ENCODE results near the gene LTA4H. TPM values are rescaled to one million over a fixed set of nuclear protein-coding genes. Genes with fewer than 3 reads are reported as not detected.
A peak's percentile ranks its signal among the peaks of the same experiment; 100 is the strongest.

LTA4H gene
- total and polyA plus RNA-seq, 4 donors: 45.5 to 66.8 (median 54.4) TPM

DNA sequence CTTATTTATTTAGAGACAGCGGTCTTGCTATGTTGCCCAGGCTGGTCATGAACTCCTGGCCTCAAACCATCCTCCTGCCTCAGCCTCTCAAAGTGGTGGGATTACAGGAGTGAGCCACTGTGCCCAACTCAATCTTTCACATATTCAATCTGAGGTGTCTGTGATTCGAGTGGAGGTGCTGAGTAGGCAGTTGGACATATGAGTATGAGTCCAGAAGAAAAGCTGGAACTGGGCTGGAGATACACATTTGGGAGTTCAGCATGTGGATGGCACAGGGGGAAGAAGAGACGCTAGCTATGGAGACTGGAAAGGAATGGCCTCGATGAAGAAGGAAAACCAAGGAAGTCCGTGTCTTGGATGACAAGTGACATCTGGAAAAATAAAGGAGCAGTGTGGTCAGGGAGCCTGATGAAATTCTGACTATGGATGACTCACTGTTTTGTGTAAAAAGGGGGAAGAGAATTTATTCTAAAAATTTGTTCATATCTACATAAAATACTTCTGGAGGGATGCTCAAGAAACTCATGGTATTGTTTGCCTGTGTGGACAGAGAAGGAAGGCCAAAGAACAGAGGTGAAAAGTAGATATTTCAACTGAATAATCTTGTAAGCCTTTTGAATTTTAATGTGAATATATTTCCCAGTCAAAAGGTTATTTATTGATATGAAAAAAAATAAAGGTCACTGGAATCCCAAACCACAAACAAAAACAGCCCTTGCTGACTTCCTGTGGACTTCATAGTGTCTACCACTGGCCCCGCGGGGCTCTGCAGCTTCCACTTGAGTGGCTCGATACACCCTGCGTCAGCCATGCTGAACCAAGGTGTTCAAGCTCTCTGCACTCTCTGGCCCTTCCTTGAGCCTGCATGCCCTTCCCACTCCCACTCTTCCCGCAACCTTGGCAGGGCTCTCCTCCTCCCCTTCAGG, 8.9 kb upstream of the LTA4H start:
- no peaks in the 10 kb centered on the region for H3K4me1 ChIP-seq (ENCODE audit: control insufficient read depth in 1 of 2, insufficient read depth in 2 of 2, low read length in 2 of 2)
- no peak for ATAC-seq (ENCODE audit: low FRiP score)
- intact Hi-C loops (cut with DNase I): no loop called here
- no peaks in the 10 kb centered on the region for H3K9me3 ChIP-seq (ENCODE audit: control insufficient read depth, low read length)
- H3K4me3 ChIP-seq (ENCODE audit: low read length in 2 of 2): no peak overlapping the region
- no peaks in the 10 kb centered on the region for H3K36me3 ChIP-seq (ENCODE audit: control insufficient read depth in 1 of 2, insufficient read depth in 2 of 2, low read length in 1 of 2)
- no peaks in the 10 kb centered on the region for H3K27me3 ChIP-seq (ENCODE audit: control insufficient read depth in 1 of 2, insufficient read depth in 2 of 2, low read length in 1 of 2)
- 70 to 78% methylated on average over 10 of the region's 10 CpGs for WGBS, 2 donors
- DNase-seq: no peak
- no peak overlapping the region for H3K27ac ChIP-seq (ENCODE audit: low read depth in 1 of 2, low read length in 2 of 2)

DNA sequence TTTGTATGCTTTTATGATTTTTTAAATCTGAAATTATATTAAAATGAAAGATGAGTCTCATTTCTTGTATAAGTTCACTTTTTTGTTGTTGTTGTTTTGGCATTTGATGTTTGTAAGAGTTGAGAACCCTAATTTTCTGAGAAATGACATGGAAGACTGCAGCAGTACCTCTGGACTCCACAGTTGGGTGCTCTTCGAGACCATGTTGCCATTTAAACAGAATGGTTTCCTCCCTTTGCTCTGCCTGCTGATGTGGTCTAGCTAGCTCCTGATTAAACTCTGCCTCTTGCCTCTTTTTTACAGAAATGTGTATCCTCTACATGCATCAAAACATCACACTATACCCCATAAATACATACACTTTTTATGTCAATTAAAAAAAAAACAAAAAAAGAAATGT, 5.8 kb upstream of the LTA4H start:
- Histone ChIP-seq H3K27me3 (ENCODE audit: control insufficient read depth in 1 of 2, insufficient read depth in 2 of 2, low read length in 1 of 2) (no peaks in the 10 kb centered on the region), H3K4me3 (ENCODE audit: low read length in 2 of 2) (no peak overlapping the region), H3K27ac (ENCODE audit: low read depth in 1 of 2, low read length in 2 of 2) (no peak overlapping the region), H3K9me3 (ENCODE audit: control insufficient read depth, low read length) (no peaks in the 10 kb centered on the region), H3K4me1 (ENCODE audit: control insufficient read depth in 1 of 2, insufficient read depth in 2 of 2, low read length in 2 of 2) (no peaks in the 10 kb centered on the region), H3K36me3 (ENCODE audit: control insufficient read depth in 1 of 2, insufficient read depth in 2 of 2, low read length in 1 of 2) (no peaks in the 10 kb centered on the region)
- DNase-seq (no peak), ATAC-seq (ENCODE audit: low FRiP score) (no peak)
- 86 to 96% methylated on average over 1 of the region's 1 CpG for whole genome bisulfite sequencing, 2 donors
- intact Hi-C loops (cut with DNase I): no loop called here

DNA sequence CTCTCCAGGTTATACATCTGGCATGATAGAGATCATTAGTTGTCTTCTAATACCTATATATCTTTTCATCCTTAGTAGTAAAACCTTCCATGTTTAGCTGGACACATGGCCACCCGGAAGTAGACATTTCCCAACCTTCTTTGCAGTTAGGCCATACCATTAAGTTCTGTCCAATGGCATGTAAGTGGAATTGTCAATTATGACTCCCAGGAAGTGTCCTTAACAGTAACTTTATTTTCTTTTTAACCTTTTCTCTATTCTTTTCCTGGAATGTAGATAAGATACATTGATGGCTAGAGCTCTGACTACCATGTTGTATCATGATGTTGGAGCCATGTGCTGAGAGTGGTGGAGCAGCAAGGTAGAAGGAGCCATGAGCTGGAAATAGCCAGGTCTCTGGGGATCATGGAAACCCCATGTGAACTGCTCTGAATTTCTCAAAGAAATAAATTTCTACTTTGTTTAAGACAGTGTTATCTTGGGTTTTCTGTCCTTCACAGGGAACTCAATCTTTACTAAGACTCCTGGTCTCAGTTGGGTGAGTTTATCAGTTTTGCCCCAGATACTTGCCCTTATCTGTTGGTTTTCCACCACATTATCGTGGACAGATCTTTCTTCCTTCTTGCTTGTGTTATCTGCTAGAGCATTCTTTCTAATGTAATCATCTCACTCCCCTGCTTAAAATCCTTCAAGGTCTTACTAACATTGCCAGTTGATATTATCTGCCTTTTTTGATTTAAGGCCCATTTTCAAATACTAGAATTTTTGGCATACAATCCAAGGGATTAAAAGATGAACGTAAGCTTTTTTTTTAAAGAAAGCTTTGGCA, 5.1 kb upstream of the LTA4H start:
- intact Hi-C loops (cut with DNase I): no loop called here

DNA sequence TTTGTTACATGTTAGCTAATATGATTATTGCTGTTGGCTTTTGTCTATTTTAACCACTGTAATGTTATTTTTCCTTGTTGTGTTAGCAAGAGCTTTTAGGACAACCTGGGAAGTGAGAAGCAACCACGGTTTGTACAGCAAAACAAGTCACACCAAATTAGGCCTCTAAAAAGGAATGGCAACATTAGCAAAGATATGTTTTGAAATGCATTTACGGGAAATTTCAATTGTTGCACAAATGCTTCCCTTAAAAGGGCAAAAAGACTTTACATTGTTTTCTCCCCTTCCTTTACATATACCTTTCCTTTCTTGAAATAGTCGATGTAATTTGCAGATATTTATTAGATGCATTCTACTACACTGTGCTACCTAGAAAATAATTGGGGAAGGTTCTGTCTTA, 4.1 kb upstream of the LTA4H start:
- H3K36me3 ChIP-seq (ENCODE audit: control insufficient read depth in 1 of 2, insufficient read depth in 2 of 2, low read length in 1 of 2): no peaks in the 10 kb centered on the region
- no peaks in the 10 kb centered on the region for H3K27me3 ChIP-seq (ENCODE audit: control insufficient read depth in 1 of 2, insufficient read depth in 2 of 2, low read length in 1 of 2)
- DNase-seq (no peak), ATAC-seq (ENCODE audit: low FRiP score) (no peak)
- no peaks in the 10 kb centered on the region for H3K9me3 ChIP-seq (ENCODE audit: control insufficient read depth, low read length)
- no peak overlapping the region for H3K4me3 ChIP-seq (ENCODE audit: low read length in 2 of 2)
- H3K4me1 ChIP-seq (ENCODE audit: control insufficient read depth in 1 of 2, insufficient read depth in 2 of 2, low read length in 2 of 2): no peaks in the 10 kb centered on the region
- H3K27ac ChIP-seq (ENCODE audit: low read depth in 1 of 2, low read length in 2 of 2): no peak overlapping the region
- intact Hi-C loops (cut with DNase I): no loop called here
- 88 to 89% methylated on average over 3 of the region's 3 CpGs for WGBS, 2 donors

More for the DNA sequence above, 5.1 kb upstream of the LTA4H start:
- no peak overlapping the region for H3K27ac ChIP-seq (ENCODE audit: low read depth in 1 of 2, low read length in 2 of 2)
- no peaks in the 10 kb centered on the region for H3K4me1 ChIP-seq (ENCODE audit: control insufficient read depth in 1 of 2, insufficient read depth in 2 of 2, low read length in 2 of 2)
- no peaks in the 10 kb centered on the region for H3K36me3 ChIP-seq (ENCODE audit: control insufficient read depth in 1 of 2, insufficient read depth in 2 of 2, low read length in 1 of 2)
- no peaks in the 10 kb centered on the region for H3K27me3 ChIP-seq (ENCODE audit: control insufficient read depth in 1 of 2, insufficient read depth in 2 of 2, low read length in 1 of 2)
- ATAC-seq (ENCODE audit: low FRiP score) (no peak), DNase-seq (no peak)
- no peaks in the 10 kb centered on the region for H3K9me3 ChIP-seq (ENCODE audit: control insufficient read depth, low read length)
- H3K4me3 ChIP-seq (ENCODE audit: low read length in 2 of 2): no peak overlapping the region
- 58 to 67% methylated on average over 3 of the region's 3 CpGs for WGBS, 2 donors

DNA sequence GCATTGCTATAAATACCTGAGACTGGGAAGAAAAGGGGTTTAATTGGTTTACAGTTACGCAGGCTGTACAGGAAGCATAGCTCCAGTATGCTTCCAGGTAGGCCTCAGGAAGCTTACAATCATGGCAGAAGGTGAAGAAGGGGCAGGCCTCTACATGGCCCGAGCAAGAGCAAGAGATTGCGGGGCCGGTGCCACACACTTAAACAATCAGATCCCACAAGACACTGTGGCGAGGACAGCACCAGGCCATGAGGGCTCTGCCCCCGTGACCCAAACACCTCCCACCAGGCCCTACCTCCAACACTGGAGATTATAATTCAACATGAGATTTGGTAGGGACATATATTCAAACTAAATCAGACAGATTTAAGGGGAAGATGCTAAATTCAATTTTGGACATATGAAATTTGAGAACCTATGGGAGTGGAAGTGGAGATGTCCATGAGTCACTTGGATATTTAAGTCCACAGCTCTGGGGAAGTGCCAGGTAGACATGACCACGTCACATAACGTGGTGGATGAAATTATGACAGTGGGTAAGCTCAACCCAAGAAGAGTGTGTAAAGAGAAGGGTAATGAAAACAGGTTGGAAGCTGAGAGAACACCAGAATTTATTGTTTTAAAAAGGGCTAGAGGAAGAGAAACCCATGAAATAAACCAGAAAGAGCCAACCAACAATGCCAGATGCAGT, 1.5 kb upstream of the LTA4H start:
- Histone ChIP-seq H3K27ac (ENCODE audit: low read depth in 1 of 2, low read length in 2 of 2) (no peak overlapping the region), H3K9me3 (ENCODE audit: control insufficient read depth, low read length) (no peaks in the 10 kb centered on the region), H3K4me3 (ENCODE audit: low read length in 2 of 2) (no peak overlapping the region), H3K4me1 (ENCODE audit: control insufficient read depth in 1 of 2, insufficient read depth in 2 of 2, low read length in 2 of 2) (no peaks in the 10 kb centered on the region), H3K36me3 (ENCODE audit: control insufficient read depth in 1 of 2, insufficient read depth in 2 of 2, low read length in 1 of 2) (no peaks in the 10 kb centered on the region), H3K27me3 (ENCODE audit: control insufficient read depth in 1 of 2, insufficient read depth in 2 of 2, low read length in 1 of 2) (no peaks in the 10 kb centered on the region)
- intact Hi-C loops (cut with DNase I): no loop called here
- no peak for DNase-seq
- 91 to 92% methylated on average over 8 of the region's 8 CpGs for WGBS, 2 donors
- no peak for ATAC-seq (ENCODE audit: low FRiP score)

DNA sequence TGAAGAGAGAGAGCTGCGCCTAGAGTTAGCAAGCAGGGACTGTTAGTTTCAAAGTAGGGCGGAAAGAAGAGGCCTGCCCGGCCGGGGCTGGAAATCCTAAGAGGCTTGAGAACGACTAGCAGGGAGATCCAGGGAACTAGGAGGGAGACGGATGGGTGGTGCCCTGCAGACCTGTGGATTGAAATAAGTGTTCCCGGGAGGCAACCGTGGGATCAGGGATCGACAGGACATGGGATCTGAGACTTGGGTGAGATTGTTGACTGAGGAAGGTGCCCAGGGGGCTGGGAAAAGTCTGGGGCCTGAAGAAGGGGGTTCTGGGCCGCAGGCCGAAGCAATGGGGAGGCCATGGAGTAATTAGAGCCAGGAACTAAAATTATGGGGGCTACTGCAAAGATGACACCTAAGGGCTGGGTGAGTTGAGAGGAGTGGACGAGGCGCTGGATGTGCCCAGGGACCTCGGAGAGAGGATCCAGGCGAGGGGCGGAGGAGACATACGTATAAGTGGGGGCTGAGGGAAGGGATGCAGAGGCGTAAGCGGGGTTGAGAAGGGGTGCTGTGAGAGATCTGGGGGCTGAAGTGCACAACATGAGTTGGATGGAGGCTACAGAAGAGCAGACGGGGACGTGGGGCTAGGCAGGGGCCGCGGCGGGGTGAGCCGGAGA, 635 bp downstream of the LTA4H start:
- 0 to 1% methylated on average over 24 to 25 of the region's 25 CpGs for WGBS, 2 donors
- intact Hi-C loops (cut with DNase I): no loop called here
- Histone ChIP-seq H3K9me3 (ENCODE audit: control insufficient read depth, low read length) (no peaks in the 10 kb centered on the region), H3K4me1 (ENCODE audit: control insufficient read depth in 1 of 2, insufficient read depth in 2 of 2, low read length in 2 of 2) (peaks cover 0 to 1% of the 10 kb centered on the region in 2 donors), H3K27ac (ENCODE audit: low read depth in 1 of 2, low read length in 2 of 2) (peak overlapping the region in 1 of 2 donors; percentile 49), H3K27me3 (ENCODE audit: control insufficient read depth in 1 of 2, insufficient read depth in 2 of 2, low read length in 1 of 2) (no peaks in the 10 kb centered on the region), H3K36me3 (ENCODE audit: control insufficient read depth in 1 of 2, insufficient read depth in 2 of 2, low read length in 1 of 2) (no peaks in the 10 kb centered on the region), H3K4me3 (ENCODE audit: low read length in 2 of 2) (peak overlapping the region; percentile 55 to 73)
- ATAC-seq (ENCODE audit: low FRiP score) (peak; percentile 4), DNase-seq (peak in 1 of 2 donors; percentile 54)

DNA sequence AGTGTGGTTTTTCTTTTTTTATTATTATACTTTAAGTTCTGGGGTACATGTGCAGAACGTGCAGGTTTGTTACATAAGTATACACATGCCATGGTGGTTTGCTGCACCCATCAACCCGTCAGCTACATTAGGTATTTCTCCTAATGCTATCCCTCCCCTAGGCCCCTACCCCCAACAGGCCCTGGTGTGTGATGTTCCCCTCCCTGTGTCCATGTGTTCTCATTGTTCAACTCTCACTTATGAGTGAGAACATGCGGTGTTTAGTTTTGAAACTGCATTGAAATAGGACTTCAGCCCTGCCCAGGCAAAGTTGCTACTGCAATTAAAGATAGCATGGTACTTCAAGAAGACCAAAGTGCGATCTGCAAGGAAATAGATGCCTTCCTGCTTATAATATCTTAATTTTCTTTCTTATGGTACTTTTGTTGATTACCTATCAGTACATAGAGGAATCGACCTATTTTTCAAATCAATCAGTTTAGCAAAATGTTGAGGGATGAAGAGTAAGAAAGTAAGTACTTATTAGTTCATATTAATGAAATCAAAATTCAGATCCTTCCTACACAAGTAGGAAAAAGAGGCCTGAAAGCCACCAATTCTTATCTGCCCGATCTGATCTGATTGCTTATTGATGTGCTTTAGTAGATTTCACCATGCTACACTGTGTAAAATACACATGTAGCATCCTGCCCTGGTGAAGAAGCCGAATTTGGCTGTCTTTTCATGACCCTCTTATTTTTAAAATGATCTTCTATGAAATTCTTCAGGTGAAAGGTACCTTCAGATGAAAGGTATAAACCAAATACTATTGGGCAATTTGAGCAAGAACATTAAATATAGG, 1.6 kb downstream of the LTA4H start:
- Histone ChIP-seq H3K9me3 (ENCODE audit: control insufficient read depth, low read length) (no peaks in the 10 kb centered on the region), H3K27me3 (ENCODE audit: control insufficient read depth in 1 of 2, insufficient read depth in 2 of 2, low read length in 1 of 2) (no peaks in the 10 kb centered on the region), H3K27ac (ENCODE audit: low read depth in 1 of 2, low read length in 2 of 2) (no peak overlapping the region), H3K36me3 (ENCODE audit: control insufficient read depth in 1 of 2, insufficient read depth in 2 of 2, low read length in 1 of 2) (no peaks in the 10 kb centered on the region), H3K4me3 (ENCODE audit: low read length in 2 of 2) (no peak overlapping the region), H3K4me1 (ENCODE audit: control insufficient read depth in 1 of 2, insufficient read depth in 2 of 2, low read length in 2 of 2) (peaks cover 0 to 1% of the 10 kb centered on the region in 2 donors)
- WGBS, 2 donors: 68 to 69% methylated on average over 7 of the region's 7 CpGs
- DNase-seq: no peak
- ATAC-seq (ENCODE audit: low FRiP score): no peak
- intact Hi-C loops (cut with DNase I): no loop called here
